Measurements from ENCODE around the gene PCDH1. TPM values are rescaled to one million over a fixed set of nuclear protein-coding genes. Genes with fewer than 3 reads are reported as not detected.

Gene PCDH1
- total and polyA plus RNA-seq, 2 of the 13 experiments (the other 11 are each of a cell fraction or from before 2014, with no cell fraction given), result 0.11 to 0.83 TPM

DNA sequence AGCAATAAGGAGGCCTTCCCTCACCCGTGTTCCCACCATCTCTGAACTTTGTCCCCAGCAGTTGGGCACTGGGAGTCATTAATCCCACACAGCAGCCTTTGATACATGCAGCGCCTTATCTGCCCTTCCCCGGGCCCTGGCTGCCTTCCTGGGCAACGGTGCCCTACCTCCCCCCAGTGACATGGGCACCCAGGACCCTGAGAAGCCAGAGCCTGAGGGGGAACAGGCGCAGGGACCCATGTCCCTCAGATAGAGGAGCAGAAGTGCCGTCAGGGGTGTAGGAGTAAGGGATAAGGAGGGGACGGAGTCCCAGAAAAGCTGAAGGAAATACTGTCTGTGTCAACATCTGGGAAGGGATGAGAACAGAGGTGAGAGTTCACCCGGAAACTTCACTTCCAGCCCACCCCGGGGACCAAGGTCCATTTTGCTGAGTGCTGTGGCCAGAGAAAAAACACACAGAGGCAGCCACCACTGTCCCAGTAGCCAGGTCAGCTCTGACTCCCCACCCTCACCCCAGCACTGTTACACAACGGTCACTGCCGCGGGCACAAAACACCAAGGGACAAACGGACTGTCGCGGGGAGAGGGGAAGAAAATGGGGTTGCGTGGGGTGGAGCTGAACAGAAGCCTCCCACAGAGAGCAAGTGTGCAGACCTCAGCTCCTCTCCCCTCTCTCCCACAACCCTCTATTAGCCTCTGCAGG, 3.8 kb downstream of the PCDH1 start (continued):
- peak; percentile 68 for TF ChIP-seq ZMYM3 (CRISPR knock-in tag; IDR thresholded peaks at IDR 0.05)
- no peak for TF ChIP-seq CREB1 (IDR thresholded peaks at IDR 0.05)
- TF ChIP-seq CREB1 (CRISPR knock-in tag; IDR thresholded peaks at IDR 0.05), result no peak
- TF ChIP-seq ZNF496 (CRISPR knock-in tag; IDR thresholded peaks at IDR 0.05; ENCODE audit: insufficient replicate concordance), result no peak
- TF ChIP-seq BCL3 (CRISPR knock-in tag; IDR thresholded peaks at IDR 0.05), result 0 out of 2 replicates have a peak, but pooled peaks have one; percentile 29
- peak; percentile 75 for TF ChIP-seq PPARG (CRISPR knock-in tag; conservative IDR thresholded peaks at IDR 0.05)
- TF ChIP-seq GABPB1 (CRISPR knock-in tag; IDR thresholded peaks at IDR 0.05), result peak; percentile 64
- 0 out of 2 replicates have a peak, but pooled peaks have one; percentile 31 for TF ChIP-seq ZNF670 (CRISPR knock-in tag; IDR thresholded peaks at IDR 0.05; ENCODE audit: borderline replicate concordance)
- TF ChIP-seq RORA (CRISPR knock-in tag; IDR thresholded peaks at IDR 0.05), result no peak
- no peak for TF ChIP-seq ZNF570 (CRISPR knock-in tag; IDR thresholded peaks at IDR 0.05; ENCODE audit: borderline replicate concordance)
- peak; percentile 46; the same call in 1 of the 2 replicates for TF ChIP-seq FOXO1 (CRISPR knock-in tag; IDR thresholded peaks at IDR 0.05)
- TF ChIP-seq ZBTB20 (CRISPR knock-in tag; IDR thresholded peaks at IDR 0.05; ENCODE audit: borderline replicate concordance, low read depth), result 0 out of 2 replicates have a peak, but pooled peaks have one; percentile 26
- TF ChIP-seq ZSCAN29 (CRISPR knock-in tag; conservative IDR thresholded peaks at IDR 0.05), result no peak
- TF ChIP-seq, protein P1, sequence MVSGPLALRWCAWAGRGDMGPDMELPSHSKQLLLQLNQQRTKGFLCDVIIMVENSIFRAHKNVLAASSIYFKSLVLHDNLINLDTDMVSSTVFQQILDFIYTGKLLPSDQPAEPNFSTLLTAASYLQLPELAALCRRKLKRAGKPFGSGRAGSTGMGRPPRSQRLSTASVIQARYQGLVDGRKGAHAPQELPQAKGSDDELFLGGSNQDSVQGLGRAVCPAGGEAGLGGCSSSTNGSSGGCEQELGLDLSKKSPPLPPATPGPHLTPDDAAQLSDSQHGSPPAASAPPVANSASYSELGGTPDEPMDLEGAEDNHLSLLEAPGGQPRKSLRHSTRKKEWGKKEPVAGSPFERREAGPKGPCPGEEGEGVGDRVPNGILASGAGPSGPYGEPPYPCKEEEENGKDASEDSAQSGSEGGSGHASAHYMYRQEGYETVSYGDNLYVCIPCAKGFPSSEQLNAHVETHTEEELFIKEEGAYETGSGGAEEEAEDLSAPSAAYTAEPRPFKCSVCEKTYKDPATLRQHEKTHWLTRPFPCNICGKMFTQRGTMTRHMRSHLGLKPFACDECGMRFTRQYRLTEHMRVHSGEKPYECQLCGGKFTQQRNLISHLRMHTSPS (CRISPR knock-in tag; IDR thresholded peaks at IDR 0.05; ENCODE audit: low read depth), result peak; percentile 93; the same call in 1 of the 2 replicates
- TF ChIP-seq RXRB (CRISPR knock-in tag; IDR thresholded peaks at IDR 0.05; ENCODE audit: borderline replicate concordance), result peak; percentile 38
- 0 out of 2 replicates have a peak, but pooled peaks have one; percentile 29 for TF ChIP-seq ZNF691 (CRISPR knock-in tag; IDR thresholded peaks at IDR 0.05; ENCODE audit: borderline replicate concordance, low read depth)
- no peak for TF ChIP-seq ZBTB7A (CRISPR knock-in tag; IDR thresholded peaks at IDR 0.05)
- TF ChIP-seq ZNF292 (CRISPR knock-in tag; IDR thresholded peaks at IDR 0.05; ENCODE audit: borderline replicate concordance, low read depth), result peak; percentile 34; the same call in 1 of the 2 replicates
- TF ChIP-seq, protein P2, sequence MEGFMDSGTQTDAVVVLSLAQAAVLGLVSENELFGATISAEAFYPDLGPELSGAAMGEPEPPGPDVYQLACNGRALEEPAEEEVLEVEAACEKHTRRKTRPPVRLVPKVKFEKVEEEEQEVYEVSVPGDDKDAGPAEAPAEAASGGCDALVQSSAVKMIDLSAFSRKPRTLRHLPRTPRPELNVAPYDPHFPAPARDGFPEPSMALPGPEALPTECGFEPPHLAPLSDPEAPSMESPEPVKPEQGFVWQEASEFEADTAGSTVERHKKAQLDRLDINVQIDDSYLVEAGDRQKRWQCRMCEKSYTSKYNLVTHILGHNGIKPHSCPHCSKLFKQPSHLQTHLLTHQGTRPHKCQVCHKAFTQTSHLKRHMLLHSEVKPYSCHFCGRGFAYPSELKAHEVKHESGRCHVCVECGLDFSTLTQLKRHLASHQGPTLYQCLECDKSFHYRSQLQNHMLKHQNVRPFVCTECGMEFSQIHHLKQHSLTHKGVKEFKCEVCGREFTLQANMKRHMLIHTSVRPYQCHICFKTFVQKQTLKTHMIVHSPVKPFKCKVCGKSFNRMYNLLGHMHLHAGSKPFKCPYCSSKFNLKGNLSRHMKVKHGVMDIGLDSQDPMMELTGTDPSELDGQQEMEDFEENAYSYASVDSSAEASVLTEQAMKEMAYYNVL (CRISPR knock-in tag; IDR thresholded peaks at IDR 0.05; ENCODE audit: borderline replicate concordance), result peak; percentile 56; the same call in 1 of the 2 replicates
- peak; percentile 90 for TF ChIP-seq ZKSCAN5 (CRISPR knock-in tag; IDR thresholded peaks at IDR 0.05)
- 0 out of 2 replicates have a peak, but pooled peaks have one; percentile 7 for TF ChIP-seq MEF2D (CRISPR knock-in tag; IDR thresholded peaks at IDR 0.05)
- TF ChIP-seq PITX1 (CRISPR knock-in tag; IDR thresholded peaks at IDR 0.05), result 0 out of 2 replicates have a peak, but pooled peaks have one; percentile 29
- TF ChIP-seq RFX5 (IDR thresholded peaks at IDR 0.05; ENCODE audit: low read depth, low read length), result no peak
- peak; percentile 68 for TF ChIP-seq GATAD2A (CRISPR knock-in tag; IDR thresholded peaks at IDR 0.05)
